Spleen (tissue), 11 donors: ENCODE measurements around the gene ZFP2. TPM values are rescaled to one million over a fixed set of nuclear protein-coding genes. Genes with fewer than 3 reads are reported as not detected.
"Not testable (repeated sequence)": the region's sequence is repeated elsewhere in the genome, so short reads cannot be mapped to it uniquely, and the experiment has no call there.

Experiments used
- DNase-seq: peaks from one replicate; pipeline ENCODE4 v3.0.0-alpha.2; 2020
- H3K27ac ChIP-seq, 8 donors: fragments of 200-600 bp; sonication (generic) in 7 of 8; 1 replicate in 4 of 8; 2 replicates in 4 of 8; pipeline versions ENCODE4 v1.5.0 to v1.8.0; 2016 to 2021; ENCODE audit warnings: inconsistent platforms in 4 of 8, mild to moderate bottlenecking in 4 of 8, moderate library complexity in 1 of 8
- H3K27me3 ChIP-seq, 7 donors: fragments of 200-600 bp; sonication (generic) in 6 of 7; replicated peaks in 1 of 7; 1 replicate in 4 of 7; 2 replicates in 3 of 7; pipeline versions ENCODE4 v1.5.0 to v1.8.0; 2016 to 2021; ENCODE audit warnings: inconsistent platforms in 3 of 7, mild to moderate bottlenecking in 1 of 7
- H3K36me3 ChIP-seq, 6 donors: fragments of 200-600 bp; sonication (generic) in 5 of 6; 1 replicate in 4 of 6; 2 replicates in 2 of 6; pipeline versions ENCODE4 v1.5.0 to v1.8.0; 2016 to 2021; ENCODE audit warnings: inconsistent platforms in 2 of 6
- H3K4me1 ChIP-seq, 6 donors: fragments of 200-600 bp; sonication (generic) in 5 of 6; 1 replicate in 3 of 6; 2 replicates in 3 of 6; pipeline versions ENCODE4 v1.5.0 to v1.8.0; 2016 to 2021; ENCODE audit warnings: inconsistent platforms in 3 of 6
- H3K4me3 ChIP-seq, 8 donors: fragments of 200-600 bp; sonication (generic) in 7 of 8; 1 replicate in 4 of 8; 2 replicates in 4 of 8; pipeline versions ENCODE4 v1.5.0 to v1.8.0; 2016 to 2021; ENCODE audit warnings: inconsistent platforms in 4 of 8, mild to moderate bottlenecking in 4 of 8, moderate library complexity in 2 of 8
- H3K9me3 ChIP-seq, 8 donors: fragments of 200-600 bp; sonication (generic) in 7 of 8; 1 replicate in 4 of 8; 2 replicates in 4 of 8; pipeline versions ENCODE4 v1.5.0 to v1.8.0; 2016 to 2021; ENCODE audit warnings: inconsistent platforms in 4 of 8
- POLR2A ChIP-seq, 3 donors: fragments of 450-650 bp; IDR thresholded peaks; one replicate each; pipeline ENCODE4 v1.5.1; 2017; ENCODE audit warnings: antibody characterized with exemption in 3 of 3, mild to moderate bottlenecking in 1 of 3
- POLR2AphosphoS5 ChIP-seq, 3 donors: sonication (generic); formaldehyde crosslinking; IDR thresholded peaks; one replicate each; pipeline ENCODE4 v1.5.1; 2017; ENCODE audit warnings: antibody characterized with exemption in 3 of 3
- WGBS, 5 donors: extraction: QIAGEN DNeasy Blood & Tissue Kit in 3 of 5; methylation state at CpG; one replicate each; pipeline versions ENCODE4 v1.1.5 to v1.1.7; 2013 to 2018; 5-methylcytosine and 5-hydroxymethylcytosine counted together
- intact Hi-C: fragments of 100-400 bp; cut with DNase I; formaldehyde crosslinking; loops from one replicate; pipeline ENCODE4 v1.15.0; 2023; ENCODE audit warnings: low total_unique reads
- polyA plus RNA-seq, 3 donors: library from polyadenylated mRNA; stranded (reverse); fragments of 200-250 nt; gene quantifications; one replicate each; pipeline ENCODE4 v1.2.1, GENCODE V29; 2013
- total RNA-seq, 7 donors: library from RNA; depleted of rRNA in 3 of 7; stranded (reverse); fragments of >200 nt in 3 of 7; fragmentation: NEBNext Ultra II Directional in 4 of 7; extraction: Animal tissue kit (Norgen Biotek cat#: 25700) in 4 of 7; gene quantifications; one replicate each; pipeline versions ENCODE4 v1.1.0 to v1.2.1, GENCODE V29; 2016 to 2021
- TF ChIP-seq, protein P1 (sequence below), 11 experiments: fragments of 200-600 bp in 7 of 11; fragments of 450-650 bp in 4 of 11; sonication (generic) in 4 of 11; IDR thresholded peaks in 8 of 11; conservative IDR thresholded peaks in 3 of 11; 1 replicate in 7 of 11; 2 replicates in 4 of 11; pipeline versions ENCODE4 v1.4.0 to v1.8.0; 2016 to 2021; ENCODE audit warnings: antibody characterized with exemption in 11 of 11, inconsistent platforms in 4 of 11, mild to moderate bottlenecking in 1 of 11
- donor health status: healthy with polysubstance abuse.
- donor health status: DM: no; HTN: no; CAD: no; lungs with moderate emphysema.
- donor health status: DM: no; HTN: no; CAD: no.
- donor health status: Bipolar disorder and iron deficiency.
- donor health status: healthy.
- donor health status: DM: no; HTN: no; CAD: no.
- donor health status: DM: yes; HTN: yes; CAD: no.

The ZFP2 gene
- total and polyA plus RNA-seq, 10 donors = 1.4 to 2.4 (median 1.7) TPM

DNA sequence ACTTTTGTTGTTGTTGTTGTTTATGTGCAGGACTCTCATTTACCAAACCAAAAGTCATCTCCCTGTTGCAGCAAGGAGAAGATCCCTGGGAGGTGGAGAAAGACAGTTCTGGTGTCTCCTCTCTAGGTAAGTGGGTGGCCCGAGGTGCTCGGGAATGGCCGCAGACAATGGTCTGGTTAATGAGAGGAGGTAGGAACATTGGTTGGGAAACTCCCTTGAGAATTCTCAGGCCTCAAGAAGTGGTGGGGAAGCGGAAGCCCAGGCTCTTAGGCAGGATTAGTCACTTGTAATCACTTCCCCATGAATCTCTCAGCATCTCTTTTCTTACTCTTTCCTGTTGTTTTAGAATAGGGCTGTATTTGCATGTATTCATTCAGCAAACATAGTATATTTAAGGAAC lies 28.8 kb upstream of the ZFP2 start:
- H3K9me3 ChIP-seq = peaks cover 0 to 29% (median 14%) of the 10 kb centered on the region in 8 donors
- H3K4me1 ChIP-seq = peaks cover 0 to 20% (median 4%) of the 10 kb centered on the region in 6 donors
- 72 to 89% (median 86%) methylated on average over 4 of the region's 4 CpGs for WGBS, 5 donors
- H3K27me3 ChIP-seq = no peaks in the 10 kb centered on the region
- DNase-seq = no peak
- H3K36me3 ChIP-seq = peaks cover 0 to 97% (median 68%) of the 10 kb centered on the region in 6 donors
- H3K4me3 ChIP-seq = no peak overlapping the region
- H3K27ac ChIP-seq = no peak overlapping the region
- TF ChIP-seq POLR2AphosphoS5 (IDR thresholded peaks at IDR 0.05) = no peak
- intact Hi-C loops = no loop called here

DNA sequence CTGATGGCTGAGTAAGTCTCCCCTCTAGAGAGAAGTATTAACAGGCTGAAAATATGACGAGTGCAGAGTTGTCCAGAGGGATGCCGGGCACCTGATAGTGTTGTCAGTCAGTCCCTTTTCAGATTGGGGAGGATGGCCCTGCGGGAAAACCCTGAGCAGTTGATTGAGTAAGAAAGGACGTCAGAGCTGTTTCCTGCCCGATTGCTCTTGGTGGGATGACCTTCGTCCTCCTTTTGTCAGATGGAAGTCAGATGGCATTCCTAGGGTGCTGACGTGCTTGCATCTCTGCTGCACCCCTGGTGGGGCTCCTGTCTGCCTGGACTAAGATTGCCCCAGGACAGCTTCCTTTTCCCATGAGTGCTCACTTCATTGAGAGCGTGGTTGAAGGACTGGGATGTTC lies 26.1 kb upstream of the ZFP2 start:
- Histone ChIP-seq H3K4me3 (no peak overlapping the region), H3K9me3 (peaks cover 0 to 55% (median 41%) of the 10 kb centered on the region in 8 donors), H3K4me1 (no peaks in the 10 kb centered on the region), H3K27me3 (no peaks in the 10 kb centered on the region), H3K36me3 (peaks cover 5 to 100% (median 88%) of the 10 kb centered on the region in 6 donors), H3K27ac (no peak overlapping the region)
- 70 to 81% (median 74%) methylated on average over 8 of the region's 8 CpGs for WGBS, 5 donors
- no peak for DNase-seq
- intact Hi-C loops = no loop called here
- TF ChIP-seq, protein P1, sequence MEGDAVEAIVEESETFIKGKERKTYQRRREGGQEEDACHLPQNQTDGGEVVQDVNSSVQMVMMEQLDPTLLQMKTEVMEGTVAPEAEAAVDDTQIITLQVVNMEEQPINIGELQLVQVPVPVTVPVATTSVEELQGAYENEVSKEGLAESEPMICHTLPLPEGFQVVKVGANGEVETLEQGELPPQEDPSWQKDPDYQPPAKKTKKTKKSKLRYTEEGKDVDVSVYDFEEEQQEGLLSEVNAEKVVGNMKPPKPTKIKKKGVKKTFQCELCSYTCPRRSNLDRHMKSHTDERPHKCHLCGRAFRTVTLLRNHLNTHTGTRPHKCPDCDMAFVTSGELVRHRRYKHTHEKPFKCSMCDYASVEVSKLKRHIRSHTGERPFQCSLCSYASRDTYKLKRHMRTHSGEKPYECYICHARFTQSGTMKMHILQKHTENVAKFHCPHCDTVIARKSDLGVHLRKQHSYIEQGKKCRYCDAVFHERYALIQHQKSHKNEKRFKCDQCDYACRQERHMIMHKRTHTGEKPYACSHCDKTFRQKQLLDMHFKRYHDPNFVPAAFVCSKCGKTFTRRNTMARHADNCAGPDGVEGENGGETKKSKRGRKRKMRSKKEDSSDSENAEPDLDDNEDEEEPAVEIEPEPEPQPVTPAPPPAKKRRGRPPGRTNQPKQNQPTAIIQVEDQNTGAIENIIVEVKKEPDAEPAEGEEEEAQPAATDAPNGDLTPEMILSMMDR (IDR thresholded peaks at IDR 0.05 in 8 of 11, conservative IDR thresholded peaks at IDR 0.05 in 3 of 11) = no peak
- TF ChIP-seq POLR2AphosphoS5 (IDR thresholded peaks at IDR 0.05) = no peak
- TF ChIP-seq POLR2A (IDR thresholded peaks at IDR 0.05) = no peak

DNA sequence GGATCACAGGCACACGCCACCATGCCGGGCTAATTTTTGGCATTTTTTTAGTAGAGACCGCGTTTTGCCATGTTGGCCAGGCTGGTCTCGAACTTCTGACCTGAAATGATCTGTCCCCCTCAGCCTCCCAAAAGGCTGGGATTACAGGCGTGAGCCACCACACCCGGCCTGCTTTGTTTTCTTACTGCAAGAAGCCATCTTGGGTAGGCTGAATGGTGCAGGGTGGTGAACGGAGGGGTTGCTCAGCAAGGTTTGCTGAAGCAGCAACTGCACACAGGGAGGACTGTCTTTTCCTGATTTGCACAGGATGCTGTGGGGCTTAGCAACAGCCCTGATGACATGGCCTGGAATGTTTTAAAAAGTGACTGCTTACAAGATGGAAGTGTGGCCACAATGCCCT lies 25.3 kb upstream of the ZFP2 start:
- H3K27me3 ChIP-seq = no peaks in the 10 kb centered on the region
- WGBS, 5 donors = 91 to 100% (median 96%) methylated on average over 8 of the region's 8 CpGs
- TF ChIP-seq POLR2A (IDR thresholded peaks at IDR 0.05) (no peak), POLR2AphosphoS5 (IDR thresholded peaks at IDR 0.05) (no peak)
- TF ChIP-seq, protein P1 (IDR thresholded peaks at IDR 0.05 in 8 of 11, conservative IDR thresholded peaks at IDR 0.05 in 3 of 11) = no peak
- intact Hi-C loops = no loop called here
- no peak overlapping the region for H3K4me3 ChIP-seq
- DNase-seq = no peak
- peaks cover 0 to 63% (median 49%) of the 10 kb centered on the region in 8 donors for H3K9me3 ChIP-seq
- no peak overlapping the region for H3K27ac ChIP-seq
- peaks cover 8 to 100% (median 92%) of the 10 kb centered on the region in 6 donors for H3K36me3 ChIP-seq
- H3K4me1 ChIP-seq = no peaks in the 10 kb centered on the region

DNA sequence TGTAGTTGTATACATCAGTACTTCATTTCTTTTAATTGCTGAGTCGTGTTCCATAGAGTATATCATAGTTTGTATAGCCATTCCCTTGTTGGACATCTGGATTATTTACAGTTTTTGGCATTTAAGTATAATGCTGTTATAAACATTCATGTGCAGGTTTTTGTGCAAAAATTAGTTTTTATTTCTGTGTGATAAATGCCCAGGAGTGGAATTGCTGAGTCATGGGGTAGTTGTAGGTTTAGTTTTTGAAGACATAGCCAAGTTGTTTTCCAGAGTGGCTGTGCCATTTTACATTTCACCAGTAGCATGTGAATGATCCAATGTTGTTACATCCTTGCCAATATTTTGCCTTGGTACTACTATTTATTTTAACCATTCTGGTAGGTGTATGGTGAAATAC lies 23.4 kb upstream of the ZFP2 start:
- TF ChIP-seq, protein P1 (IDR thresholded peaks at IDR 0.05 in 8 of 11, conservative IDR thresholded peaks at IDR 0.05 in 3 of 11) = no peak
- no peak for TF ChIP-seq POLR2A (IDR thresholded peaks at IDR 0.05)
- TF ChIP-seq POLR2AphosphoS5 (IDR thresholded peaks at IDR 0.05) = no peak
- Histone ChIP-seq H3K27ac (no peak overlapping the region), H3K4me3 (no peak overlapping the region), H3K27me3 (no peaks in the 10 kb centered on the region), H3K9me3 (peaks cover 4 to 82% (median 67%) of the 10 kb centered on the region in 8 donors), H3K4me1 (no peaks in the 10 kb centered on the region), H3K36me3 (peaks cover 20 to 100% (median 91%) of the 10 kb centered on the region in 6 donors)
- intact Hi-C loops = no loop called here
- WGBS, 5 donors = 94 to 98% (median 95%) methylated on average over 1 of the region's 1 CpG
- DNase-seq = no peak

DNA sequence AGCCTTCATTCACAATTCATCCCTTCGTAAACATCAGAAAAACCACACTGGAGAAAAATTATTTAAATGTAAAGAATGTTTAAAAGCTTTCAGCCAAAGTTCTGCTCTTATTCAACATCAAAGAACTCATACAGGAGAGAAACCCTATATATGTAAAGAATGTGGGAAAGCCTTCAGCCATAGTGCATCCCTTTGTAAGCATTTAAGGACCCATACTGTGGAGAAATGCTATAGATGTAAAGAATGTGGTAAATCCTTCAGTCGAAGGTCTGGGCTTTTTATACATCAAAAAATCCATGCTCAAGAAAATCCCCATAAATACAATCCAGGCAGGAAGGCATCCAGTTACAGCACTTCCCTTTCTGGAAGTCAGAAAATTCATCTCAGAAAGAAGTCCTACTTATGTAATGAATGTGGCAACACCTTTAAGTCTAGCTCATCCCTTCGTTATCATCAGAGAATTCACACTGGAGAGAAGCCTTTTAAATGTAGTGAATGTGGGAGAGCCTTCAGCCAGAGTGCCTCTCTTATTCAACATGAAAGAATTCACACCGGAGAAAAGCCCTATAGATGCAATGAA lies 12.5 kb upstream of the ZFP2 start:
- H3K27ac ChIP-seq, H3K4me1 ChIP-seq, DNase-seq, intact Hi-C loops, H3K27me3 ChIP-seq, H3K4me3 ChIP-seq: not testable (repeated sequence)
- peaks cover 22 to 100% (median 92%) of the 10 kb centered on the region in 6 donors for H3K36me3 ChIP-seq
- whole genome bisulfite sequencing, 5 donors = 93 to 99% (median 97%) methylated on average over 4 of the region's 4 CpGs
- peaks cover 47 to 100% (median 100%) of the 10 kb centered on the region in 8 donors for H3K9me3 ChIP-seq
